Keratinocyte (primary cell): ENCODE data around the gene ATG9B.

Source experiments
- CTCF ChIP-seq, 3 experiments: IDR thresholded peaks in 1 of 3; conservative IDR thresholded peaks in 1 of 3; optimal IDR thresholded peaks in 1 of 3; 2 replicates in 2 of 3; 3 replicates in 1 of 3; pipeline versions ENCODE3 to v1.5.1; 2011; ENCODE audit warnings: low read length in 3 of 3, mild to moderate bottlenecking in 3 of 3, moderate library complexity in 2 of 3, control low read depth in 1 of 3, inconsistent platforms in 1 of 3; ENCODE audit not compliant: insufficient read depth in 2 of 3; ENCODE audit errors: extremely low read depth in 1 of 3
- EZH2 ChIP-seq: IDR thresholded peaks from one replicate; pipeline ENCODE4 v1.6.1; 2012; ENCODE audit warnings: inconsistent platforms, mild to moderate bottlenecking, low read length, moderate library complexity

GRCh38 chr7:151063212-151063561 is 38.9 kb upstream of the ATG9B start:
- no peak for TF ChIP-seq CTCF (optimal IDR thresholded peaks at IDR 0.05 in 1 of 3, IDR thresholded peaks at IDR 0.05 in 1 of 3, conservative IDR thresholded peaks at IDR 0.05 in 1 of 3; ENCODE audit: extremely low read depth in 1 of 3, insufficient read depth in 2 of 3, low read length in 3 of 3)
- TF ChIP-seq EZH2: no peak
